Activated T-helper 1 cell treated with anti-CD3 and anti-CD28 coated beads, Interleukin-12 subunit alpha, Interleukin-12 subunit beta, Interleukin-2, Interleukin-4 antibody, amounts not matched to agents 30 ng/mL and 10 ng/mL and 1 ng/mL, durations not matched to agents 14 hours and 24 hours and 36 hours (primary cell): ENCODE results near the gene ANGPT4. TPM values are rescaled to one million over a fixed set of nuclear protein-coding genes. Genes with fewer than 3 reads are reported as not detected.

Source experiments
- DNase-seq: peaks from one replicate; pipeline ENCODE4 v3.0.0; 2021; ENCODE audit warnings: low spot score
- H3K27ac Mint-ChIP-seq: one replicate; pipeline ENCODE4 v1.8.0; 2021; ENCODE audit warnings: mild to moderate bottlenecking, mixed read lengths
- H3K27me3 Mint-ChIP-seq: one replicate; pipeline ENCODE4 v1.8.0; 2022; ENCODE audit warnings: mild to moderate bottlenecking, moderate library complexity, mixed read lengths; ENCODE audit not compliant: insufficient read depth
- H3K36me3 Mint-ChIP-seq: one replicate; pipeline ENCODE4 v1.8.0; 2021; ENCODE audit warnings: low read depth, mixed read lengths
- H3K4me1 Mint-ChIP-seq: one replicate; pipeline ENCODE4 v1.8.0; 2021; ENCODE audit warnings: low read depth, mixed read lengths
- H3K4me3 Mint-ChIP-seq: one replicate; pipeline ENCODE4 v1.8.0; 2021; ENCODE audit warnings: mild to moderate bottlenecking, moderate library complexity, mixed read lengths
- H3K9me3 Mint-ChIP-seq: one replicate; pipeline ENCODE4 v1.8.0; 2021; ENCODE audit warnings: mixed read lengths
- intact Hi-C: fragments of 100-400 bp; cut with micrococcal nuclease; formaldehyde crosslinking; loops from one replicate; pipeline ENCODE4 v1.15.1; 2024
- total RNA-seq: library from RNA; stranded (reverse); gene quantifications from 2 replicates; pipeline ENCODE4 v1.2.3, GENCODE V29; 2022

ANGPT4 gene
- total RNA-seq, 1 donor from 2014 or later, result not detected

GRCh38 chr20:821046-821730 lies 94.9 kb downstream of the ANGPT4 start:
- intact Hi-C loops, result no loop called here
- no peaks in the 10 kb centered on the region for H3K9me3 Mint-ChIP-seq
- DNase-seq, result no peak
- peaks cover 6% of the 10 kb centered on the region for H3K27me3 Mint-ChIP-seq
- H3K27ac Mint-ChIP-seq, result no peak overlapping the region
- H3K36me3 Mint-ChIP-seq, result no peaks in the 10 kb centered on the region
- peaks cover 19% of the 10 kb centered on the region for H3K4me1 Mint-ChIP-seq
- H3K4me3 Mint-ChIP-seq, result no peak overlapping the region

DNA sequence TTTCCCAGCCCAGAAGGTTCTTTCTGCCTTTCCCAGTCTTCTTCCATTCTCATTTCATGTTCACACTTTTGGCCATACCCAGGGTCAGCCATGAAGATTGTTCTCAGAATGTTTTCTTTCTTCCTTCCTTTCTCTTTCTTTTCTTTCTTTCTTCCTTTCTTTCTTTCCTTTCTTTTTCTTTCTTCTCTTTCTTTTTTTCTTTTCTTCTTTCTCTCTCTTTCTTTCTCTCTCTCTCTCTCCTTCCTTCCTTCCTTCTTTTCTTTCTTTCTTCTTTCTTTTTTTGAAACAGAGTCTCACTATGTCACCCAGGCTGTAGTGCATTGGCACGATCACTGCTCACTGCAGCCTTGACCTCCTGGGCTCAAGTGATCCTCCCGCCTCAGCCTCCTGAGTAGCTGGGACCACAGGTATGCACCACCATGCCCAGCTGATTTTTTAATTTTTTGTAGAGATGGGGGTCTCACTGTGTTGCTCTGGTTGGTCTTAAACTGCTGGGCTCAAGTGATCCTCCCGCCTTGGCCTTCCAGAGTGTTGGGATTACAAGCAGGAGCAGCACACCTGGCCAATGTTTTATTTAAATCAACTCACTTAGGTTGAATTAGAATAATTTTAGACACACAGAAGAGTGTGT lies 95.7 kb downstream of the ANGPT4 start:
- Mint-ChIP-seq H3K4me1 (peaks cover 17% of the 10 kb centered on the region), H3K4me3 (no peak overlapping the region), H3K27me3 (peaks cover 11% of the 10 kb centered on the region), H3K27ac (no peak overlapping the region), H3K9me3 (no peaks in the 10 kb centered on the region), H3K36me3 (no peaks in the 10 kb centered on the region)
- intact Hi-C loops, result no loop called here
- no peak for DNase-seq

Other genes starting within 250 kb of the ANGPT4 start
- not detected in 2 replicates for gene SCRT2, start 240.5 kb downstream of the ANGPT4 start, total RNA-seq
- gene SLC52A3, start 147.8 kb downstream of the ANGPT4 start, total RNA-seq, result not detected in 2 replicates
- 19.0 and 21.1 TPM in 2 replicates for gene FAM110A, start 82.6 kb downstream of the ANGPT4 start, total RNA-seq
- gene RSPO4, start 86.0 kb upstream of the ANGPT4 start, total RNA-seq, result not detected in 2 replicates
- gene PSMF1, start 202.3 kb upstream of the ANGPT4 start, total RNA-seq, result 185 and 189 TPM in 2 replicates